RWPE1 (cell line): ENCODE data around the gene MAP3K15.

Source experiments
- CTCF ChIA-PET: fragments of 350-600 bp; sonication (Branson Sonifier 250); formaldehyde crosslinking; extraction: SDS; loops from one replicate; lab custom pipeline; 2021; lab: Yijun Ruan, JAX
- POLR2A ChIA-PET: fragments of 400-600 bp; formaldehyde crosslinking; extraction: SDS; loops from one replicate; lab custom pipeline; 2020; ENCODE audit warnings: antibody characterized with exemption; ENCODE audit not compliant: low non-redundant PET; lab: Yijun Ruan, JAX
- DNase-seq: peaks from one replicate; pipeline ENCODE4 v3.0.0; 2012; ENCODE audit warnings: low spot score
- H3K27ac ChIP-seq: fragments of 450-650 bp; 2 replicates; pipeline ENCODE4 v1.5.1; 2017
- CTCF ChIP-seq: fragments of 450-650 bp; conservative IDR thresholded peaks from 2 replicates; pipeline ENCODE4 v1.5.1; 2017; ENCODE audit warnings: low read depth, mild to moderate bottlenecking

The MAP3K15 gene

GRCh38 chrX:19347916-19348315, 167.4 kb downstream of the MAP3K15 start:
- H3K27ac ChIP-seq, result no peak overlapping the region
- ChIA-PET POLR2A (no interaction called here), CTCF (interaction anchor here (0.6 kb wide), 1 partner anchor 937 kb away, joined by 3 read pairs; no protein-coding TSS in a partner anchor)
- no peak for DNase-seq
- TF ChIP-seq CTCF, result no peak

DNA sequence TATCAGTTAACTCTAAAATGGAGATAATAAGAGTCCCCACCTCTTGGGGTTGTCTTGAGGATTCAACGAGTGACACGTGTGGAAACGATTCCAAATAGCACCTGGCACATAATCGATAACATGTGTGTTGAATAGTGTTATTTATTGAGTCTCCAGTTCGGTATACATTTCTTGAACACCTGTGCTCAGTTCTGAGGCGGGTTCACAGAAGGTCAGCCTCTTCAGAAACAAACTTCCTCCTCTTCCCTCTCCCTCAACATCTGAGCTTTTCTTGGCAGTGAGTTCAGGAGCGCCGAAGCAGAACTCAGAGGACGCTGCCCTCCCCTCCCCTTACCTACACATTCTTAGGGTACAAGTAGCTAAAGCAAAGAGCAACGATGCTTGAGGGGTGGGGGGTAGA, 170.6 kb downstream of the MAP3K15 start:
- no peak overlapping the region for H3K27ac ChIP-seq
- DNase-seq, result no peak
- POLR2A ChIA-PET, result no interaction called here
- TF ChIP-seq CTCF, result no peak
- CTCF ChIA-PET, result interaction anchor here (0.6 kb wide), 1 partner anchor 290 kb away, joined by 4 read pairs; no protein-coding TSS in a partner anchor

GRCh38 chrX:19343535-19344408, 171.5 kb downstream of the MAP3K15 start, which contains the start of gene PDHA1:
Gene PDHA1, plus strand, starts transcription at chrX:19343927. Its CDS starts 111 bp downstream, at chrX:19344038.
- CTCF ChIA-PET, result no interaction called here
- no peak for TF ChIP-seq CTCF
- POLR2A ChIA-PET, result no interaction called here
- H3K27ac ChIP-seq, result peak within 1 kb of the TSS; percentile 69
- peak; percentile 89 for DNase-seq

- POLR2A ChIA-PET, result no interaction called here
- CTCF ChIA-PET, result no interaction called here
- TF ChIP-seq CTCF, result no peak
- peak overlapping the region; percentile 69 for H3K27ac ChIP-seq
- DNase-seq, result peak; percentile 1
These were observed 172.2 kb downstream of the MAP3K15 start for GRCh38 chrX:19343085-19343534.

DNA sequence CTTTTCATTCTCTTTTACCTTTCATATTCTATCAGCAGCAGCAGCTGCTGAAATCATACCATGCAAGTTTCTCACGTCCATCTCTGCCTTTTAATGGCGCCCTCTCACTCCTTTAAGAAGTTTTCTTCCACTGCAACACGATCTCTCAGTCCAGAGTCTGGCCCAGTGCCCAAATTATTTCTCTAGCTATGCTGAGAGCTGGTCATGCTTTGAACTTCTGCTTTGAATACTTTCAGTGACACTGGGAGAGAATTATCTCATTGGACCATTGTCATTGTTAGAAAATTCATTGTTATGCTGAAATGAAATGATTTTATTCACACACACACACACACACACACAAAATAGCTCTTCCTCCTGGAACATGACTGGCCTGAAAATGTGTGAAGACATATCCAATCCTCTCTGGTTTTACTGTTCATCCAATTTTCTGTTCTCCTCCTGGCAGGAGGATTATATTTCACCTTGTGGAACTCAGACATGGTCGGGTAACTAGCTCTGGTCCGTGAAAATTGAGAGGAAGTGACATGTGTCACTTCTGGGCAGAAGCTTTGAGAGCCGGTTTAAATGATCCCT, 172.9 kb downstream of the MAP3K15 start:
- POLR2A ChIA-PET, result no interaction called here
- TF ChIP-seq CTCF, result no peak
- H3K27ac ChIP-seq, result no peak overlapping the region
- DNase-seq, result no peak
- CTCF ChIA-PET, result interaction anchor here (0.7 kb wide), 2 partner anchors 9 to 284 kb away, joined by 3 to 4 read pairs; no protein-coding TSS in a partner anchor

- ChIA-PET CTCF (no interaction called here), POLR2A (no interaction called here)
- no peak for TF ChIP-seq CTCF
- DNase-seq, result no peak
- H3K27ac ChIP-seq, result no peak overlapping the region
These were observed 180.2 kb downstream of the MAP3K15 start for GRCh38 chrX:19334945-19335626.
